ENCODE data around the gene DDIT3.

DDIT3 gene

DNA sequence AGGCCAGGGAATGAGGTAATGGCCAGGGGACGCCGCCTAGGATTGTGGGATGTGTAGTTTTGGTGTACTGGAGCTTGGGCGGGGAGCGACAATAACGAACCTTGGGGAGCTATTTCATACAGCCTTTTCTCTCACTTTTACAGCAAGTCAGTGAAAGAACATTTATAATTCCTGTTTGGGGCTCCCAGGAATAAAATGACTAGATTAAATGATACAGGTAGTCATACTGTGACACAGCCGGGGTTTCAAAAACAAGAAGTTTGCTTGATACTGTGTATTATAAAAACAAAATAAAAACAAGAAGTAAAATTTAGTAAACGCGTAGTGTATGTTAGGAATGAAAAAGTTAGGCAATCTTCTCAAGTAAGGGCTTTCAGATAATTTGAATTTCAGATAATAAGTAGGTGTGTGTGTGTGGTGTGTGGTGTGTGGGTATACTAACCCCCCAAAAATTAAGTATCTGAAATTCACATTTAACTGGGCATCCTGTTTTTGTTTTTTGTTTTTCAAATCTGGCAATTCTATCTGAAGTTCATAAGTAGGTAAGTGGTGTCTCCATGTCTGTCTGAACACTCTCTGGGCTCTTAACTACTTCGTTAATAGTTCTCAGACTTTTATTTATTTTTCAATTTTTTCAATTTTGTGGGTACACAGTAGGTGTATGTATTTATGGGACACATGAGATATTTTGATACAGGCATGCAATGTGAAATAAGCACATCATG lies 27.1 kb upstream of the DDIT3 start:
- 0 to 40% methylated on average over 1 to 2 of the region's 9 CpGs for WGBS, 2 experiments (ENCODE audit: insufficient coverage in 2 of 2)
- no peak overlapping the region for H3K27ac ChIP-seq (ENCODE audit: low read depth, low read length, severe bottlenecking)
- H3K36me3 ChIP-seq (ENCODE audit: control insufficient read depth, insufficient read depth, low read length), result peaks cover 26% of the 10 kb centered on the region
- H3K4me3 ChIP-seq (ENCODE audit: extremely low read depth, insufficient read depth, low read length, poor library complexity, severe bottlenecking), result peak overlapping the region; percentile 100
- peaks cover 13% of the 10 kb centered on the region for H3K4me1 ChIP-seq (ENCODE audit: control insufficient read depth, insufficient read depth, low read length, poor library complexity, severe bottlenecking)
- no peaks in the 10 kb centered on the region for H3K9me3 ChIP-seq (ENCODE audit: control insufficient read depth, low read length)

DNA sequence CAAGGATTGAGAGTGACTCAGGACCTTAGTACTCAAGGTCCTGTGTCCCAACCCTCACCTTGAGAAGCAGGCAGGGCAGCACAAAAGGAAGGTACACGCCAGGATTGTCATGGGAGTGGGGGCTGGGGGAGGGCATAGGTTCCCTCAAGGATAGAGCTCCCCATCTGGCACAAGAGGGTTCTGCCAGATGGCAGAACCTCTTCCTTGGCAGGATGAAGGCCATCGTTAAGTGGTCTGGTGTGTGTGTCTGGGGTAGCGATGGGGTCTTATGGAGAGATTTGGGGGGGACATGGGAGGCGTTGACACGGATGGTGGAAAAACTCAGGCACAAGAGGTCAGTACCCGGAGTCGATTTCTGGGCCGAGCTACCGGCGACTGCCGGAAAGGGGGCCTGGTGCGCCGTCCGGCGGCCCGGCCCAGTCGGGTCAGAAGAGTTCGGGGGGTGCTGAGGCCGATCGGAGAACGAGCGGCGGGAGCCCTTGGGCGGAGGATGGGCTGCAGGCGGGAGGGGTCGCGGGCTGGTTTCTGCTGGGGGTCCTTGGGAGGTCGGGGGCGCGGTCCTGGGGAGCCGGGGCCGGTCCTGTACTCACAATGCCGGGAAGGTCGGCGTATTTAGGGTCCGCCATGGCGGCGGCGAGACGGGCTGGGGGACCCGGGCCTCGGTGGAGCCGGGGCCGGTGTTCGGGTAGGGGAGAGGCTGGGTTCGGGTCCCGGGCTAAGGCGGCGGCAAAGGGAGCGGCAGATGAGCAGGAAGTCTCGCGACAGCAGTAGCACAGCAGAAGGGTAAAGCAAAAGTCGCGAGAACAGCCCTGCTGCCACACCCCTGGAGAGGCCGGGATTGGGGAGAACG lies 26.3 kb upstream of the DDIT3 start, which contains the start of gene DCTN2:
Gene DCTN2, minus strand, starts transcription at position 755 of the 850 bp plus-strand sequence. Its CDS starts 129 bp downstream, at position 626.
- 0 to 1% methylated on average over 37 to 56 of the region's 56 CpGs for WGBS, 2 experiments (ENCODE audit: insufficient coverage in 2 of 2)
- H3K9me3 ChIP-seq (ENCODE audit: control insufficient read depth, low read length), result no peaks in the 10 kb centered on the region
- H3K4me3 ChIP-seq (ENCODE audit: extremely low read depth, insufficient read depth, low read length, poor library complexity, severe bottlenecking), result peak within 1 kb of the TSS; percentile 100
- H3K4me1 ChIP-seq (ENCODE audit: control insufficient read depth, insufficient read depth, low read length, poor library complexity, severe bottlenecking), result peaks cover 8% of the 10 kb centered on the region
- peaks cover 33% of the 10 kb centered on the region for H3K36me3 ChIP-seq (ENCODE audit: control insufficient read depth, insufficient read depth, low read length)
- peak within 1 kb of the TSS; percentile 36 for H3K27ac ChIP-seq (ENCODE audit: low read depth, low read length, severe bottlenecking)

GRCh38 chr12:57545809-57546437 lies 25.6 kb upstream of the DDIT3 start:
- H3K27ac ChIP-seq (ENCODE audit: low read depth, low read length, severe bottlenecking), result no peak overlapping the region
- H3K4me3 ChIP-seq (ENCODE audit: extremely low read depth, insufficient read depth, low read length, poor library complexity, severe bottlenecking), result peak overlapping the region; percentile 100
- peaks cover 8% of the 10 kb centered on the region for H3K4me1 ChIP-seq (ENCODE audit: control insufficient read depth, insufficient read depth, low read length, poor library complexity, severe bottlenecking)
- peaks cover 40% of the 10 kb centered on the region for H3K36me3 ChIP-seq (ENCODE audit: control insufficient read depth, insufficient read depth, low read length)
- 72 to 81% methylated on average over 7 to 13 of the region's 15 CpGs for WGBS, 2 experiments (ENCODE audit: insufficient coverage in 2 of 2)
- no peaks in the 10 kb centered on the region for H3K9me3 ChIP-seq (ENCODE audit: control insufficient read depth, low read length)

DNA sequence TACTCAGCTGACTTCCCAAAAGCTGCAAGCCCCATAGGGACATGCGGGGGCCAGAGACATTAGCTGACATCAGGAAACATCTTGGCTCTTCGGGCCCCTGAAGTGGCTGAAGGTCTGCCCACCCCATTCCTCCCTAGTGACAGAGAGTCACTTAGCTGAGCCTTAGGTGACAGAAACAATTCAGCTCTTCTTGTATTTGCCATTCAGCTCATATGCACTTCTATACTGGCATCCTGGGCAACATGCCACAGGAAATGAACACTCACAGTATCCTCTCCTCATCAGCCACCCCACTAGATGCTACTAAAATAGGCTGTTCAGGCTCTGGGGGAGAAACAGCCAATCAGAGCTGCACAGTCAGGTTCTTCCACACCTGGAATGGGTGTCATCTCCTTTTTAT lies 23.3 kb upstream of the DDIT3 start:
- Histone ChIP-seq H3K4me1 (ENCODE audit: control insufficient read depth, insufficient read depth, low read length, poor library complexity, severe bottlenecking) (peaks cover 8% of the 10 kb centered on the region), H3K4me3 (ENCODE audit: extremely low read depth, insufficient read depth, low read length, poor library complexity, severe bottlenecking) (no peak overlapping the region), H3K36me3 (ENCODE audit: control insufficient read depth, insufficient read depth, low read length) (peaks cover 63% of the 10 kb centered on the region), H3K9me3 (ENCODE audit: control insufficient read depth, low read length) (no peaks in the 10 kb centered on the region), H3K27ac (ENCODE audit: low read depth, low read length, severe bottlenecking) (no peak overlapping the region)
- WGBS, 2 experiments (ENCODE audit: insufficient coverage in 2 of 2), result 96 to 100% methylated on average over 2 of the region's 2 CpGs

- H3K27ac ChIP-seq (ENCODE audit: low read depth, low read length, severe bottlenecking), result no peak overlapping the region
- peaks cover 76% of the 10 kb centered on the region for H3K36me3 ChIP-seq (ENCODE audit: control insufficient read depth, insufficient read depth, low read length)
- H3K9me3 ChIP-seq (ENCODE audit: control insufficient read depth, low read length), result no peaks in the 10 kb centered on the region
- WGBS, 2 experiments (ENCODE audit: insufficient coverage in 2 of 2), result 100% methylated on average over 1 of the region's 2 CpGs
- H3K4me1 ChIP-seq (ENCODE audit: control insufficient read depth, insufficient read depth, low read length, poor library complexity, severe bottlenecking), result peaks cover 8% of the 10 kb centered on the region
- H3K4me3 ChIP-seq (ENCODE audit: extremely low read depth, insufficient read depth, low read length, poor library complexity, severe bottlenecking), result no peak overlapping the region
Measured at GRCh38 chr12:57541717-57542116, 21.4 kb upstream of the DDIT3 start.

- Histone ChIP-seq H3K4me3 (ENCODE audit: extremely low read depth, insufficient read depth, low read length, poor library complexity, severe bottlenecking) (no peak overlapping the region), H3K4me1 (ENCODE audit: control insufficient read depth, insufficient read depth, low read length, poor library complexity, severe bottlenecking) (peaks cover 7% of the 10 kb centered on the region), H3K9me3 (ENCODE audit: control insufficient read depth, low read length) (no peaks in the 10 kb centered on the region), H3K27ac (ENCODE audit: low read depth, low read length, severe bottlenecking) (no peak overlapping the region), H3K36me3 (ENCODE audit: control insufficient read depth, insufficient read depth, low read length) (peaks cover 83% of the 10 kb centered on the region)
- 72 to 92% methylated on average over 2 of the region's 2 CpGs for WGBS, 2 experiments (ENCODE audit: insufficient coverage in 2 of 2)
Measured at GRCh38 chr12:57541001-57541400, 20.7 kb upstream of the DDIT3 start.

- H3K4me1 ChIP-seq (ENCODE audit: control insufficient read depth, insufficient read depth, low read length, poor library complexity, severe bottlenecking), result no peaks in the 10 kb centered on the region
- WGBS, 2 experiments (ENCODE audit: insufficient coverage in 2 of 2), result 90 to 93% methylated on average over 3 to 5 of the region's 5 CpGs
- no peak overlapping the region for H3K27ac ChIP-seq (ENCODE audit: low read depth, low read length, severe bottlenecking)
- H3K36me3 ChIP-seq (ENCODE audit: control insufficient read depth, insufficient read depth, low read length), result peaks cover 86% of the 10 kb centered on the region
- no peak overlapping the region for H3K4me3 ChIP-seq (ENCODE audit: extremely low read depth, insufficient read depth, low read length, poor library complexity, severe bottlenecking)
- H3K9me3 ChIP-seq (ENCODE audit: control insufficient read depth, low read length), result no peaks in the 10 kb centered on the region
Measured at GRCh38 chr12:57539134-57539768, 18.9 kb upstream of the DDIT3 start.

- Histone ChIP-seq H3K4me3 (ENCODE audit: extremely low read depth, insufficient read depth, low read length, poor library complexity, severe bottlenecking) (no peak overlapping the region), H3K36me3 (ENCODE audit: control insufficient read depth, insufficient read depth, low read length) (peaks cover 93% of the 10 kb centered on the region), H3K4me1 (ENCODE audit: control insufficient read depth, insufficient read depth, low read length, poor library complexity, severe bottlenecking) (no peaks in the 10 kb centered on the region), H3K9me3 (ENCODE audit: control insufficient read depth, low read length) (no peaks in the 10 kb centered on the region), H3K27ac (ENCODE audit: low read depth, low read length, severe bottlenecking) (no peak overlapping the region)
- 86 to 100% methylated on average over 1 of the region's 1 CpG for WGBS, 2 experiments (ENCODE audit: insufficient coverage in 2 of 2)
Measured at GRCh38 chr12:57536597-57536942, 16.3 kb upstream of the DDIT3 start.

GRCh38 chr12:57535764-57536596 lies 15.7 kb upstream of the DDIT3 start:
- WGBS, 2 experiments (ENCODE audit: insufficient coverage in 2 of 2), result 47 to 72% methylated on average over 3 to 4 of the region's 6 CpGs
- Histone ChIP-seq H3K4me1 (ENCODE audit: control insufficient read depth, insufficient read depth, low read length, poor library complexity, severe bottlenecking) (no peaks in the 10 kb centered on the region), H3K36me3 (ENCODE audit: control insufficient read depth, insufficient read depth, low read length) (peaks cover 93% of the 10 kb centered on the region), H3K4me3 (ENCODE audit: extremely low read depth, insufficient read depth, low read length, poor library complexity, severe bottlenecking) (no peak overlapping the region), H3K27ac (ENCODE audit: low read depth, low read length, severe bottlenecking) (no peak overlapping the region), H3K9me3 (ENCODE audit: control insufficient read depth, low read length) (no peaks in the 10 kb centered on the region)
